GM18870 (cell line): ENCODE results near the gene CLRN1.

Source experiments
- ATAC-seq: cut with Tn5 transposase; IDR thresholded peaks from one replicate; pipeline ENCODE4 v1.9.1; 2021; ENCODE audit warnings: moderate library complexity; ENCODE audit not compliant: unreplicated experiment

CLRN1 gene

DNA sequence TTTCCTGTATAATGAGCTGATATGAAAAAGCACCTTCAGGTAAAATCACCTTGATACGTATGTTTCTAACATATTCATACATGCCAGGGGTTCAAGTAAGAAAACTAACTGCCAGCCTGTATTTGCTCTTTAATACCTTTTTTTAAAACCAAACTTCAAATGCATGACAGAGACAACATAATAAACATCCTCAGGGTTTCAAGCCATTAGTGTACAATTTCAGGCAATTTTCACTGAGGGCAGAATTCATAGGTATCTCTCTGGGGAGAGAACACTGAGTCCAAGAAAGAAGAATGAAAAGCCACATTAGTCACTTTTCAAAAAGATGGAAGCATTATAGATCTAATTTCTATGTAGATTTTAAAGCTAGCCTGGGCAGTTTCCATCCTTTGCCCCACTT is 94.2 kb downstream of the CLRN1 start:
- ATAC-seq = no peak

DNA sequence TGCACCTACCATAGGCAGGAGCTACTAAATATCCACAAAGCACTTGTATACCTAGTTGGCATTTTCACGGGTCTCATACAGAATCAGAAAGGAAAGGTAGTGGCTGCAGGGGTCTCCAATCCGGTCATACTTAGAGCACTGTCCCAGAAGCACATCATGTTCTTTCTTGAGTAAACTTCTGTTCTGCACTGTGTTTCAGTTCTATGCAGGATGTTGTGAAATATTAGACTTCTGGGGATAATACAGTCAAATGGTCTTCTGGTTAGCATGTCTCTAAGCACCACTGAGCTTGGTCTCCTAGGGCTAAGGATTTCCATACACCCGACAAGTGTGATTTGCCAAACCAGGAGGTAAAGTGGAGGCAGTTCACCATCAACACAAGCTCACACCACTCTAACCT is 95.2 kb downstream of the CLRN1 start:
- ATAC-seq = no peak

DNA sequence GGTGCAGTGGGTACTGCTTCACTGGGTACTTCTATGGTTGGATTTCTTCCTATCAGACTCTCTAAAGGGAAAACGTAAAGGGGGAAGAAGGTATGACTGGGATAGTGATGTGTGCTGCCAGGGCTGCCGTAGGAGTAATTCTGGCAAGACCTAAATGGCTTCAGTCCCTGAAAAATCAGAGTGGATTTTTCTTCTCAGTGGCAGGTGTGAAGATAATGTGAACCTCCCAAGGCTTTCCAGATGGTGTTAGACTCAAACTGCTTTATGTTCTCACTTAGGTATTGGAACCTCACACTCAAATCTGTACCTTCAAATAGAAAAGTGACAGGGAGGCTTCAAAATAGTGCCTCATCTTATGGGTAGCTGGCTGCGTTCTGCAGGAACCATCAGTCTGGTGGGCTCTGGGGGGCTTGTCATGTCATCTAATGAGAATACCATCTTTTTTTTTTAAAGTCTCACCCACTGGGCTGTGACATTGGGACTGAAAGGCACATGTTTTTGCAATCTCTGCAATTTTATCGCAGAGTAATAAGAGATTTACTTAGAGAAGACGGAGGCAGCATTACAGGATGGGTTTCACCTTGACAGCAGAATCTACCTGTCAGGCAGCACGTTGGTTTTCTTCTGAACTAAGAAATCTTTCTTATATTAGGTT is 95.8 kb downstream of the CLRN1 start:
- ATAC-seq = no peak
